Measurements from ENCODE around the gene SSTR1.

SSTR1 gene

GRCh38 chr14:38243696-38244240, 36.1 kb downstream of the SSTR1 start:
- DNase-seq: no peak

- DNase-seq: no peak
Observed at GRCh38 chr14:38248321-38249028, 40.8 kb downstream of the SSTR1 start.

- DNase-seq: no peak
Observed at GRCh38 chr14:38250331-38250730, 42.6 kb downstream of the SSTR1 start.

GRCh38 chr14:38252066-38252710, 44.5 kb downstream of the SSTR1 start:
- DNase-seq: peak; percentile 4

GRCh38 chr14:38253676-38254075, 46.0 kb downstream of the SSTR1 start:
- no peak for DNase-seq

- DNase-seq: no peak
Observed at GRCh38 chr14:38254571-38255407, 47.1 kb downstream of the SSTR1 start.

GRCh38 chr14:38255408-38255672, 47.6 kb downstream of the SSTR1 start:
- DNase-seq: no peak

GRCh38 chr14:38255673-38256532, 48.2 kb downstream of the SSTR1 start, which contains the start of gene CLEC14A:
Gene CLEC14A, minus strand, starts transcription at chr14:38256093. Its CDS starts 71 bp downstream, at chr14:38256022.
- DNase-seq: no peak

- DNase-seq: no peak
Observed at GRCh38 chr14:38256533-38256840, 48.8 kb downstream of the SSTR1 start.

- no peak for DNase-seq
Observed at GRCh38 chr14:38257507-38257906, 49.8 kb downstream of the SSTR1 start.

- DNase-seq: no peak
Observed at GRCh38 chr14:38261620-38262019, 53.9 kb downstream of the SSTR1 start.
